SH-SY5Y (cell line): ENCODE measurements around the gene EGFLAM.

Source experiments
- GATA2 ChIP-seq: IDR thresholded peaks from 2 replicates; pipeline ENCODE4 v1.6.1; 2011; ENCODE audit warnings: mild to moderate bottlenecking, low read depth, low read length
- GATA3 ChIP-seq: IDR thresholded peaks from 2 replicates; pipeline ENCODE4 v1.6.1; 2011; ENCODE audit warnings: low read depth, mild to moderate bottlenecking, low read length, moderate library complexity

Gene EGFLAM

GRCh38 chr5:38465702-38466423, 207.5 kb downstream of the EGFLAM start:
- no peak for TF ChIP-seq GATA3
- TF ChIP-seq GATA2, result no peak

DNA sequence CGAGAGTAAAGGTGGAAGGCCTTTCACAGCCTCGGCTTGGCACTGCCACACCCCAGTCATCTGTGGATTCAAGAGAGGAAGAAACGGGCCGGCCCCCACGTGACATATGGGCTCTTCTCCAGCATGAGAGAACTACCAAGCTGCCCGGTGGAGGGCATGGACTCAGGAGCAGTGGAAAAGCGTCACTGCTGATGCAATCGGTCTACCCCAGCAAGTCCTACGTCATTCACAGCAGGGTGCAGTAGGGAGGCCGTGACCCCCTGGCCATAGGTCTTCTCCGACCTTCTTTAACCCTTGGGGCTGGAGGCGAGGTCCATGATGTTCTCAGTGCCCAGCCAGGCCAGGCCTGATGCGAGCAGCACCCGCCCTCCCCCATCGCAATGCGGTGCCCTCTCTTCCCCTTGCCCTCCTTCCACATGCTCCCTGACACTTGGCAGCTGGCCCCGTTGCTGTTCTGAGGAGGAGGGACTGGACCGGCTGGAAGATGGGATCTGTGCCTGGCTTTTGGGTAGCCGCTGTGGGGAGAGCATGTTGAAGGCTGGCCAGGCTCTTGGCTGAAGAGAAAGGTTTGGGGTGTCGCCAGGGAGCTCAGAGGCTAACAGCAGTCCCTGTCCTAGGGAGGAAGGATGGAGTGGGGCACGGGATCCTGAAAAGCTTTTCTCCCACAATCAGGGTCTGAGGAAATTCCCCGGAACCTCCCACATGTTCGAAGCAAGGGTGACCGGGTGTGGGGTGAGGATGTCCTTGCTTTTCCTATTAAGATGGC, 208.2 kb downstream of the EGFLAM start:
- TF ChIP-seq GATA3, result no peak

DNA sequence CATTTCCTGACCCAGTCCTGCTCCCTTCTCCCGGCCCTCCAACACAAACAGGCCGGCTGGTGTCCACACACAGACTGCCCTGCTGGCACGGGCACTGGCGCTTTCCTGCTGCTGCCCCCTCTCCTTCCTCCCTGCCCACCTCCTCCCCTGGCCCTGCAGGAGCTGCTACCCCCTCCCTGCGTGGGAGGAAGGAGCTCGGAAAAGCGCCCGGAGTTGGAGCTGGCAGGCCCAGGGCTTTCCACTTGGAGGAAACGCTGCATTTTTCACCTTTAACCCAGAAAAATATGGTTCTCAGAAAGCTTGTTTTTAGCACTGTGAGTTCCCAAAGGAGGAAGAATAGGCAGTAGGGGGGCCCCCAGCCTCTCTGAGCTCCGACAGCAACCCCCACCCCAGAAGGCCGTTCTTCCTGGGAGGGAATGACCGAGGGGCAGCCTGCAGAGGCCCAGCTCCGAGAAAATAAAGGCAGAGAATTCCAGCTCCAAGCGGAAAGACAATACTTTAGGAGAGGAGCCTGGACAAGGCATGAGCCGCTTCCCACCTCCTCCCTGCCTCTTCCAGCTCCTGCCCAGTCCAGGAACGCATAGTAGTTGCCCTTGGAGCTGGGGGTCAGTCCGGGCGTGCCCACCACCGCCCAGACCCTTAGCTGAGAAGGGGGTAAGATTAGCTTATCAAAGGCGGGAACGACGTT, 209.1 kb downstream of the EGFLAM start:
- TF ChIP-seq GATA2 (no peak), GATA3 (no peak)

GRCh38 chr5:38468202-38468673, 209.9 kb downstream of the EGFLAM start:
- TF ChIP-seq GATA2 (no peak), GATA3 (no peak)

- TF ChIP-seq GATA3 (no peak), GATA2 (no peak)
These were observed 210.8 kb downstream of the EGFLAM start for GRCh38 chr5:38468978-38469706.

- TF ChIP-seq GATA3, result no peak
- no peak for TF ChIP-seq GATA2
These were observed 211.4 kb downstream of the EGFLAM start for GRCh38 chr5:38469707-38470267.

DNA sequence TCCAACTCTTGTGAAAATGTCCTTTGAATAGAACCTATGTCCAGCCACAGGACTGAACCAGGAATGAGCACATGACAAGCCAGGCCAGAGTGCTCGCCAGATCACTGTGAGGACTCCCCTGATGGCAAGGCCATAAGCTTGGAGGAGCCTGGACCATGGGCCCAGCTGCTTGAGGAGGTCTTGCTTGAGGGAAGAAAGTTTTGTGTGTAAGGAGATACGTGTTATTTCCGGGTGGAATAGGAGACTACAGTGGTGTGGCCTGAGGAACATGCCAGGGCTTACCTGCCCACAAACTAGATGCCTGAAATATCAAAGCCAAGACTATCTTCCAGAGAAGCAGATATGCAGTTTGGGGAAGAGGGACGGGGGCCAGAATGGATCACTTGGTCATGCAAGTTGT, 213.3 kb downstream of the EGFLAM start:
- TF ChIP-seq GATA2 (no peak), GATA3 (no peak)

- TF ChIP-seq GATA3 (no peak), GATA2 (no peak)
These were observed 214.2 kb downstream of the EGFLAM start for GRCh38 chr5:38472541-38472940.

- TF ChIP-seq GATA3, result no peak
- no peak for TF ChIP-seq GATA2
These were observed 214.6 kb downstream of the EGFLAM start for GRCh38 chr5:38473008-38473407.

DNA sequence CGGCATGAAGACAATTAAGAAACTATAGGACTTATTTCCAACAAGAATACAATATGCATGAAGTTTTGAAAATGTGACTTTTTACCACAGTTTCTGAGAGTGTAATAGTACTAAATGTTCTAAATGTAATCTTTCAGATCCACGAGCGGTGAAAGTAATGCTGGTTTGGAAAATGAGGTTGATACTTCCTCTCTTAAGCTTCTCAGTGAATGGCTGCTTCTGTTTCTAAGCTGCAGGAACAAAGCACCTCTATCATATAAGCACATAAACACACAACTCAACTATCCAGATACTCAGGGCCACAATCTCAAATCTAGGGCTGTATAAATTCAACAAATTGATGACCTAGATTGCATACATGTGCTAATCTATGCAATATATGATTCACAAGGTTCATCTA, 219.8 kb downstream of the EGFLAM start:
- TF ChIP-seq GATA2 (no peak), GATA3 (no peak)

DNA sequence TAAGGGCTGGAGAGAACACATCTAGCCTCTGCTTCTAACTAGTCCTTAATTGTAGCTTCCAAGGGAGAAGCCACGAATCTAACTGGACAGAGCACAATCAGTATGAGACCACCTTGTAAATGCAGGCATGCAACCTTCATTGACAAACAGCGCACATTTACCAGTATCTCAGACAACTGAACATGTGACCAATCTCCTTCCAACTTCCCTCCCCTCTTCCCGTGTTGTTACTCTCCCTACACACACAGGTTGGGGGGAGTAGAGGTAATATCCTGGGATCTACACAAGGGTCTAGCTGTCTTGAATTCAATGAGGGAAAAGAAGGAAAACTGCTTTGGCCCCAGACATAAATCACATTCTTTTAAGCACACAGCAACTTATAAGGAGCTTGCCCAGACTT, 220.5 kb downstream of the EGFLAM start:
- TF ChIP-seq GATA3 (no peak), GATA2 (no peak)

DNA sequence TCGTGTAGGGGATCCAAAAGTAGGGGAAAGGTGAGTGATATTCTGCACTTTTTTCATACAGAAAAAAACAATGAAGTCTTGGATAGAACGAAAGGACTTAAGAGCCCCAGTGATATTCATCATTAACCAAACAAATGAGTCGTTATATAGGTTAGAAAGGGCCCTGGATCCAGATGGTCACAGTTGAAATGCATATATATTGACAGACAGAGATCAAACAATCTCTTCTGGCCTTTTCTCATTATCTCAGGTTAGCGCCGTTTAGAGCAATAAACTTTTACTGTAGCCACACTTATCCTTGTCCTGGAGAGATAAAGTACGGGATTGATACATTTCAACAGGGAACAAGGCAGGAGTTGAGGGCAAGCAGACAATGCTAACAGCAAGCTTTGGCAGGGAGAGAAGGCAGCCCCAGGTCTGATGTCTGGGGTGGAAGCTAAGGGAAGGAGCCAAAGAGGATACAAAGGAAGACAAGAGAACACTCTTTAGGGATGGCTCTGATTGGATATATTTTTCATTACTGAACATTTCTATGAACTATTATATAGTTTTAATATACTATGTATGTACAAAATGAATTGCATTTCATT, 221.1 kb downstream of the EGFLAM start:
- no peak for TF ChIP-seq GATA2
- no peak for TF ChIP-seq GATA3

DNA sequence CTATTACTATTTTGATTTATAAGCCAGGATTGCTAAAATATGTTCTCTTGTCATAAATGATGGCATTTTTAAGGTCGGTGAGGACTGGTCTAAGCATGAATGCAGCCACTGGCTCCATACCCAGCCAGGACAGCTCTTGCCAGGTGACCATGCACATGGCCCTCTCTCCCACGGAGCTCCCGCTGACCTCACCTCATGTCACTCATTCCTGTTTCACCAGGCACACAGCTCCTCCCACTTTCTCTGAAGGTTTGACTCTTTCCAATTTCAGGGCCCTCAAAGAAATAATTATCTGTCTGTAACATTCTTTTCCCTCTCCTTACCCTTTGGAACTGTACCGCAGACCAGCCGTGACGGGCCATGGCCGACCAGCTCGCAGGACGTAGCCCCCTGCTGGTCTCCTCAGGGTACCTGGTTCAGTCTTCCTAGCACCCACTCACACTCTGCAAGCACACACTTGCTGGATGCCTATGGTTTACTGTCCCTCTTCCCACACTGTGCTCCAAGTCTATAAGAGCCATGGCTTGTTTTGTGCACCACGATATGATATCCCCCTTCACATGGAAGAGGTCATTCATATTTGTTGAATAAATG, 225.5 kb downstream of the EGFLAM start:
- TF ChIP-seq GATA2, result no peak
- no peak for TF ChIP-seq GATA3
